K562 (cell line): ENCODE results near the gene C1QTNF8. TPM values are rescaled to one million over a fixed set of nuclear protein-coding genes. Genes with fewer than 3 reads are reported as not detected.

Source experiments
- BDP1 ChIP-seq: IDR thresholded peaks from 3 replicates; pipeline ENCODE4 v1.6.1; 2011; ENCODE audit not compliant: insufficient read length, insufficient read depth
- C11orf30 ChIP-seq: fragments of 450-650 bp; IDR thresholded peaks from 2 replicates; pipeline ENCODE4 v1.6.1; 2016; ENCODE audit warnings: low read depth, mild to moderate bottlenecking
- CREB1 ChIP-seq, 2 experiments: sonication (generic) in 1 of 2; formaldehyde crosslinking in 1 of 2; IDR thresholded peaks; 2 replicates each; pipeline versions ENCODE4 v1.6.1 to v1.8.0; 2012 to 2022; ENCODE audit warnings: inconsistent platforms in 1 of 2, mild to moderate bottlenecking in 1 of 2, missing genetic modification reagents in 1 of 2, moderate library complexity in 1 of 2
- CREM ChIP-seq: IDR thresholded peaks from 2 replicates; pipeline ENCODE4 v1.6.1; 2014; ENCODE audit warnings: antibody characterized with exemption, low read depth
- ESRRA ChIP-seq: fragments of 450-650 bp; IDR thresholded peaks from 2 replicates; pipeline ENCODE4 v1.6.1; 2014; ENCODE audit warnings: low read depth, mild to moderate bottlenecking, moderate library complexity, borderline replicate concordance
- FOXJ3 ChIP-seq: sonication (generic); formaldehyde crosslinking; IDR thresholded peaks from 2 replicates; pipeline ENCODE4 v1.4.0; 2020; ENCODE audit warnings: mild to moderate bottlenecking, missing genetic modification reagents
- HCFC1 ChIP-seq: IDR thresholded peaks from 2 replicates; pipeline ENCODE4 v1.6.1; 2012; ENCODE audit warnings: low read depth, low read length, improper control_type of control experiment
- HNRNPLL ChIP-seq: fragments of 200-400 bp; formaldehyde crosslinking; IDR thresholded peaks from 2 replicates; pipeline ENCODE4 v1.6.1; 2017; ENCODE audit warnings: low read length, low read depth, mild to moderate bottlenecking; ENCODE audit not compliant: poor library complexity, severe bottlenecking
- KDM1A ChIP-seq, 2 experiments: fragments of 450-650 bp; IDR thresholded peaks; 2 replicates each; pipeline ENCODE4 v1.6.1; 2016; ENCODE audit warnings: mild to moderate bottlenecking in 2 of 2
- MTF1 ChIP-seq: fragments of 250-450 bp; sonication (Bioruptor Pico); IDR thresholded peaks from 2 replicates; pipeline ENCODE4 v1.9.0; 2021; ENCODE audit warnings: moderate library complexity, mild to moderate bottlenecking, inconsistent platforms, borderline replicate concordance
- NFIX ChIP-seq: fragments of 250-450 bp; sonication (Bioruptor Pico); IDR thresholded peaks from 2 replicates; pipeline ENCODE4 v1.4.0; 2020; ENCODE audit warnings: low read depth, mild to moderate bottlenecking, moderate library complexity
- NRF1 ChIP-seq, 2 experiments: fragments of 450-650 bp; IDR thresholded peaks in 1 of 2; conservative IDR thresholded peaks in 1 of 2; 2 replicates each; pipeline ENCODE4 v1.6.1; 2014; ENCODE audit warnings: mild to moderate bottlenecking in 2 of 2
- polyA plus RNA-seq, 8 experiments: library from polyadenylated mRNA; depleted of rRNA in 4 of 8; stranded (reverse) in 5 of 8; unstranded in 3 of 8; fragments of >200 nt; fragmentation: Nextera tagmentation in 2 of 8; fragmentation: Illumina TruSeq in 1 of 8; extraction: Ambion mirVana in 2 of 8; extraction: Trizol in 1 of 8; gene quantifications; 2 replicates each; pipeline versions ENCODE4 v1.2.1 to v1.2.3, GENCODE V29; 2011 to 2014; ENCODE audit warnings: inconsistent platforms in 1 of 8, missing spikeins in 1 of 8
- total RNA-seq, 7 experiments: library from RNA; depleted of rRNA in 6 of 7; stranded (reverse); fragments of >200 nt in 6 of 7; fragmentation: Illumina TruSeq in 2 of 7; extraction: Trizol in 2 of 7; gene quantifications; 2 replicates each; pipeline versions ENCODE4 v1.2.1 to v1.2.3, GENCODE V29; 2011 to 2021; ENCODE audit warnings: low replicate concordance in 1 of 7
- TF ChIP-seq, protein P1 (sequence below): fragments of 250-450 bp; sonication (Bioruptor Pico); IDR thresholded peaks from 2 replicates; pipeline ENCODE4 v1.5.0; 2021
- TF ChIP-seq, protein P2 (sequence below): sonication (generic); formaldehyde crosslinking; IDR thresholded peaks from 2 replicates; pipeline ENCODE4 v1.8.0; 2022; ENCODE audit warnings: mild to moderate bottlenecking, missing genetic modification reagents, borderline replicate concordance
- TF ChIP-seq, protein P3 (sequence below): fragments of 250-450 bp; sonication (Bioruptor Pico); IDR thresholded peaks from 2 replicates; pipeline ENCODE4 v1.8.0; 2022; ENCODE audit warnings: moderate library complexity, mild to moderate bottlenecking, inconsistent platforms
- TF ChIP-seq, protein P4 (sequence below): fragments of 250-450 bp; sonication (Bioruptor Pico); IDR thresholded peaks from 2 replicates; pipeline ENCODE4 v1.5.0; 2022; ENCODE audit warnings: mild to moderate bottlenecking
- TF ChIP-seq, protein P5 (sequence below): sonication (generic); formaldehyde crosslinking; IDR thresholded peaks from 2 replicates; pipeline ENCODE4 v1.8.1; 2022; ENCODE audit warnings: missing genetic modification reagents

The C1QTNF8 gene
- total and polyA plus RNA-seq, 9 of the 15 experiments (the other 6 are each of a cell fraction or from before 2014, with no cell fraction given), result not detected

DNA sequence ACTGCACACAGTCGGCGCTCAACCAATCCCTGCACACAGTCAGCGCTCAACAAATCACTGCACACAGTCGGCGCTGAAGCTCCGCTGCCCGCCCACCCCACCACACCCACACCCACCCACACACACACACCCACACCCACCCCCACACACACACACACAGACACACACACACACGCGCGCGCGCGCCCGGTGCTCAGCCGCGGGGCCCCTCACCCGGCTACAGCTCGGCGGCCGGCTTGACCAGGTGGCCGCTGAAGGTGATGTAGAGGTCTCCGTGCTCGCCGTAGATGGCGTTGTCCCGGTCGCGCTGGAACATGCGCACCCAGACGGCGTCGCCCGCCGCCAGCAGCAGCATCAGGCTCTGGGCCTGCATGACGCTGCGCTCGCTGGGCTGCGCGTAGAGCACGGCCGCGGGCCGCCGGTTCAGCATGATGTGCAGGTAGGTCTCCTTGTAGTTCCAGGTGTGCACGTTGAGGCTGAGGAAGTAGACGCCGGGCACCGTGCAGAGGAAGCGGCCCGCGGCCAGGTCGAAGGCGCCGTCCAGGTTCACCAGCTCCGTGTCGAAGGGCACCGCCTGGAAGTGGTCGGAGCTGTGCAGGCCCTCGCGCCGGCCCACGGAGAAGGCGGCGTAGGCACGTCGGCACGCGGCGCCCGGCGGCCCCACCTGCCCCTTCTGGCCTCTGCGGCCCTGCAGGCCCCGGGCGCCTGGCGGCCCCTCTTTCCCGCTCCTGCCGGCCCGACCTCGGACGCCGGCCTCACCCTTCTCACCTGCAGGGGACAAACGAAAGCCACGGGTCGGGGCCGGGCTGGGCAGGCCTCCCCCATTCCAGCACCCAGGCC is 2.5 kb downstream of the C1QTNF8 start (continued):
- TF ChIP-seq, protein P1, sequence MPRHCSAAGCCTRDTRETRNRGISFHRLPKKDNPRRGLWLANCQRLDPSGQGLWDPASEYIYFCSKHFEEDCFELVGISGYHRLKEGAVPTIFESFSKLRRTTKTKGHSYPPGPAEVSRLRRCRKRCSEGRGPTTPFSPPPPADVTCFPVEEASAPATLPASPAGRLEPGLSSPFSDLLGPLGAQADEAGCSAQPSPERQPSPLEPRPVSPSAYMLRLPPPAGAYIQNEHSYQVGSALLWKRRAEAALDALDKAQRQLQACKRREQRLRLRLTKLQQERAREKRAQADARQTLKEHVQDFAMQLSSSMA (CRISPR knock-in tag), result no peak
- 0 out of 2 replicates have a peak, but pooled peaks have one; percentile 16 for TF ChIP-seq HCFC1
- TF ChIP-seq BDP1, result no peak
- TF ChIP-seq, protein P2, sequence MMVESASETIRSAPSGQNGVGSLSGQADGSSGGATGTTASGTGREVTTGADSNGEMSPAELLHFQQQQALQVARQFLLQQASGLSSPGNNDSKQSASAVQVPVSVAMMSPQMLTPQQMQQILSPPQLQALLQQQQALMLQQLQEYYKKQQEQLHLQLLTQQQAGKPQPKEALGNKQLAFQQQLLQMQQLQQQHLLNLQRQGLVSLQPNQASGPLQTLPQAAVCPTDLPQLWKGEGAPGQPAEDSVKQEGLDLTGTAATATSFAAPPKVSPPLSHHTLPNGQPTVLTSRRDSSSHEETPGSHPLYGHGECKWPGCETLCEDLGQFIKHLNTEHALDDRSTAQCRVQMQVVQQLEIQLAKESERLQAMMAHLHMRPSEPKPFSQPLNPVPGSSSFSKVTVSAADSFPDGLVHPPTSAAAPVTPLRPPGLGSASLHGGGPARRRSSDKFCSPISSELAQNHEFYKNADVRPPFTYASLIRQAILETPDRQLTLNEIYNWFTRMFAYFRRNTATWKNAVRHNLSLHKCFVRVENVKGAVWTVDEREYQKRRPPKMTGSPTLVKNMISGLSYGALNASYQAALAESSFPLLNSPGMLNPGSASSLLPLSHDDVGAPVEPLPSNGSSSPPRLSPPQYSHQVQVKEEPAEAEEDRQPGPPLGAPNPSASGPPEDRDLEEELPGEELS (CRISPR knock-in tag), result peak; percentile 76; the same call in 1 of the 2 replicates
- TF ChIP-seq FOXJ3 (CRISPR knock-in tag), result no peak
- TF ChIP-seq, protein P3, sequence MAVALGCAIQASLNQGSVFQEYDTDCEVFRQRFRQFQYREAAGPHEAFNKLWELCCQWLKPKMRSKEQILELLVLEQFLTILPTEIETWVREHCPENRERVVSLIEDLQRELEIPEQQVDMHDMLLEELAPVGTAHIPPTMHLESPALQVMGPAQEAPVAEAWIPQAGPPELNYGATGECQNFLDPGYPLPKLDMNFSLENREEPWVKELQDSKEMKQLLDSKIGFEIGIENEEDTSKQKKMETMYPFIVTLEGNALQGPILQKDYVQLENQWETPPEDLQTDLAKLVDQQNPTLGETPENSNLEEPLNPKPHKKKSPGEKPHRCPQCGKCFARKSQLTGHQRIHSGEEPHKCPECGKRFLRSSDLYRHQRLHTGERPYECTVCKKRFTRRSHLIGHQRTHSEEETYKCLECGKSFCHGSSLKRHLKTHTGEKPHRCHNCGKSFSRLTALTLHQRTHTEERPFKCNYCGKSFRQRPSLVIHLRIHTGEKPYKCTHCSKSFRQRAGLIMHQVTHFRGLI, result no peak
- TF ChIP-seq NRF1 (conservative IDR thresholded peaks at IDR 0.05 in 1 of 2, IDR thresholded peaks at IDR 0.05 in 1 of 2), result peak; percentile 86 to 88
- peak; percentile 77; the same call in 1 of the 2 replicates for TF ChIP-seq ESRRA
- TF ChIP-seq, protein P4, sequence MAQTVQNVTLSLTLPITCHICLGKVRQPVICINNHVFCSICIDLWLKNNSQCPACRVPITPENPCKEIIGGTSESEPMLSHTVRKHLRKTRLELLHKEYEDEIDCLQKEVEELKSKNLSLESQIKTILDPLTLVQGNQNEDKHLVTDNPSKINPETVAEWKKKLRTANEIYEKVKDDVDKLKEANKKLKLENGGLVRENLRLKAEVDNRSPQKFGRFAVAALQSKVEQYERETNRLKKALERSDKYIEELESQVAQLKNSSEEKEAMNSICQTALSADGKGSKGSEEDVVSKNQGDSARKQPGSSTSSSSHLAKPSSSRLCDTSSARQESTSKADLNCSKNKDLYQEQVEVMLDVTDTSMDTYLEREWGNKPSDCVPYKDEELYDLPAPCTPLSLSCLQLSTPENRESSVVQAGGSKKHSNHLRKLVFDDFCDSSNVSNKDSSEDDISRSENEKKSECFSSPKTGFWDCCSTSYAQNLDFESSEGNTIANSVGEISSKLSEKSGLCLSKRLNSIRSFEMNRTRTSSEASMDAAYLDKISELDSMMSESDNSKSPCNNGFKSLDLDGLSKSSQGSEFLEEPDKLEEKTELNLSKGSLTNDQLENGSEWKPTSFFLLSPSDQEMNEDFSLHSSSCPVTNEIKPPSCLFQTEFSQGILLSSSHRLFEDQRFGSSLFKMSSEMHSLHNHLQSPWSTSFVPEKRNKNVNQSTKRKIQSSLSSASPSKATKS (CRISPR knock-in tag), result no peak
- TF ChIP-seq, protein P5, sequence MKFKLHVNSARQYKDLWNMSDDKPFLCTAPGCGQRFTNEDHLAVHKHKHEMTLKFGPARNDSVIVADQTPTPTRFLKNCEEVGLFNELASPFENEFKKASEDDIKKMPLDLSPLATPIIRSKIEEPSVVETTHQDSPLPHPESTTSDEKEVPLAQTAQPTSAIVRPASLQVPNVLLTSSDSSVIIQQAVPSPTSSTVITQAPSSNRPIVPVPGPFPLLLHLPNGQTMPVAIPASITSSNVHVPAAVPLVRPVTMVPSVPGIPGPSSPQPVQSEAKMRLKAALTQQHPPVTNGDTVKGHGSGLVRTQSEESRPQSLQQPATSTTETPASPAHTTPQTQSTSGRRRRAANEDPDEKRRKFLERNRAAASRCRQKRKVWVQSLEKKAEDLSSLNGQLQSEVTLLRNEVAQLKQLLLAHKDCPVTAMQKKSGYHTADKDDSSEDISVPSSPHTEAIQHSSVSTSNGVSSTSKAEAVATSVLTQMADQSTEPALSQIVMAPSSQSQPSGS (CRISPR knock-in tag), result peak; percentile 16; the same call in 1 of the 2 replicates
- TF ChIP-seq HNRNPLL, result peak; percentile 64
- TF ChIP-seq NFIX (CRISPR knock-in tag), result no peak
- TF ChIP-seq C11orf30, result no peak
- 0 out of 2 replicates have a peak, but pooled peaks have one; percentile 22 for TF ChIP-seq CREM
- TF ChIP-seq MTF1, result no peak
- TF ChIP-seq KDM1A (IDR thresholded peaks at IDR 0.05), result peak in 1 of 2 experiments; percentile 19; a peak in 1 of 4 replicates
- peak; percentile 41; the same call in 1 of the 2 replicates for TF ChIP-seq CREB1 (IDR thresholded peaks at IDR 0.05)
- peak; percentile 80 for TF ChIP-seq CREB1 (CRISPR knock-in tag; IDR thresholded peaks at IDR 0.05)
